Measurements from ENCODE around the gene NHLRC3. TPM values are rescaled to one million over a fixed set of nuclear protein-coding genes. Genes with fewer than 3 reads are reported as not detected.

Gene NHLRC3
- total and polyA plus RNA-seq, 2 donors (not counting 1 experiment from before 2014, with no cell fraction given): 9.8 to 24.3 TPM

DNA sequence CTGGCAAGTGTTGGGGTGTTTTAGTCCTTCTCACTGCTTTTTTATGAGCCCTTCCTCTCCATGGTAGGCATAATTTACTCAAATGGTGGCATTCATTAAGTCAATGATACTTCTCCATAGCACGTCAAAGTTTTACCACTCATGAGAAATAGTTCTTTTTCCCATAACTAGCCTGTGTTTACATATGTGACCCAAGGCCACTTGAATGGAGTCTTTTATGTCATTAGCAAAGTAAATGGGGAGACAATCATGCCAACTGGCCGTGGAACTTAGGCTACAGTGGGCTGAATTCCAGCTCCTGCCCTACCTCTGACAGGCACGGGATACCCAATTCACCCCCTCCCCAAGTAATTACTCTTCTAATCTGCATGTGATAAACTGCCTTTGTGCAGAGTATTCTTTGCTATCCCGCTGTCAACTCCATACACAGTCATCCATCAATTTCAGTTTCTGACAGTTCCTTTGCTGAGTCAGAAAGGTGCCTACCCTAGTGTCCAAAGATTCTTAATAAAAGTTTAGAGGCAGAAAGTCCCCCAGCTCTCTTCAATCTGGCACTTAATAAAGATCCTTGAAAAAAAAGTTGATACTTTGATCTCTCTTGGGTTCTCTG is 17.3 kb upstream of the NHLRC3 start:
- H3K27me3 ChIP-seq (ENCODE audit: control insufficient read depth, insufficient read depth, low read length): no peaks in the 10 kb centered on the region
- H3K36me3 ChIP-seq (ENCODE audit: control insufficient read depth, insufficient read depth, low read length): peaks cover 10% of the 10 kb centered on the region
- H3K4me3 ChIP-seq (replicated peaks in 1 of 4; ENCODE audit: control extremely low read depth in 1 of 4, insufficient read depth in 1 of 4, low read depth in 3 of 4, low read length in 4 of 4): no peak overlapping the region
- DNase-seq (ENCODE audit: low read depth in 2 of 2): no peak
- no peaks in the 10 kb centered on the region for H3K9me3 ChIP-seq (ENCODE audit: control insufficient read depth, insufficient read depth, low read depth, low read length)
- H4K20me1 ChIP-seq (ENCODE audit: control insufficient read depth, extremely low read depth, insufficient read depth, low read length): no peaks in the 10 kb centered on the region
- H3K27ac ChIP-seq (ENCODE audit: insufficient read depth, low read length): no peak overlapping the region
- no peaks in the 10 kb centered on the region for H3K4me1 ChIP-seq (ENCODE audit: control insufficient read depth, extremely low read depth, insufficient read depth, low read length)
- no peak overlapping the region for H3K4me2 ChIP-seq (ENCODE audit: extremely low read depth, insufficient read depth, low read length)
- TF ChIP-seq, protein P1, sequence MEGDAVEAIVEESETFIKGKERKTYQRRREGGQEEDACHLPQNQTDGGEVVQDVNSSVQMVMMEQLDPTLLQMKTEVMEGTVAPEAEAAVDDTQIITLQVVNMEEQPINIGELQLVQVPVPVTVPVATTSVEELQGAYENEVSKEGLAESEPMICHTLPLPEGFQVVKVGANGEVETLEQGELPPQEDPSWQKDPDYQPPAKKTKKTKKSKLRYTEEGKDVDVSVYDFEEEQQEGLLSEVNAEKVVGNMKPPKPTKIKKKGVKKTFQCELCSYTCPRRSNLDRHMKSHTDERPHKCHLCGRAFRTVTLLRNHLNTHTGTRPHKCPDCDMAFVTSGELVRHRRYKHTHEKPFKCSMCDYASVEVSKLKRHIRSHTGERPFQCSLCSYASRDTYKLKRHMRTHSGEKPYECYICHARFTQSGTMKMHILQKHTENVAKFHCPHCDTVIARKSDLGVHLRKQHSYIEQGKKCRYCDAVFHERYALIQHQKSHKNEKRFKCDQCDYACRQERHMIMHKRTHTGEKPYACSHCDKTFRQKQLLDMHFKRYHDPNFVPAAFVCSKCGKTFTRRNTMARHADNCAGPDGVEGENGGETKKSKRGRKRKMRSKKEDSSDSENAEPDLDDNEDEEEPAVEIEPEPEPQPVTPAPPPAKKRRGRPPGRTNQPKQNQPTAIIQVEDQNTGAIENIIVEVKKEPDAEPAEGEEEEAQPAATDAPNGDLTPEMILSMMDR (conservative IDR thresholded peaks at IDR 0.05 in 1 of 2, IDR thresholded peaks at IDR 0.05 in 1 of 2; ENCODE audit: low read depth in 1 of 2, low read length in 2 of 2): no peak
- no peak for TF ChIP-seq EZH2 (IDR thresholded peaks at IDR 0.05; ENCODE audit: low read length, missing control alignments)
- no peak overlapping the region for H2AFZ ChIP-seq (ENCODE audit: low read length)
- H3K9ac ChIP-seq (ENCODE audit: insufficient read depth, low read length): no peak overlapping the region
- no peaks in the 10 kb centered on the region for H3K79me2 ChIP-seq (ENCODE audit: control insufficient read depth, insufficient read depth, low read length)

DNA sequence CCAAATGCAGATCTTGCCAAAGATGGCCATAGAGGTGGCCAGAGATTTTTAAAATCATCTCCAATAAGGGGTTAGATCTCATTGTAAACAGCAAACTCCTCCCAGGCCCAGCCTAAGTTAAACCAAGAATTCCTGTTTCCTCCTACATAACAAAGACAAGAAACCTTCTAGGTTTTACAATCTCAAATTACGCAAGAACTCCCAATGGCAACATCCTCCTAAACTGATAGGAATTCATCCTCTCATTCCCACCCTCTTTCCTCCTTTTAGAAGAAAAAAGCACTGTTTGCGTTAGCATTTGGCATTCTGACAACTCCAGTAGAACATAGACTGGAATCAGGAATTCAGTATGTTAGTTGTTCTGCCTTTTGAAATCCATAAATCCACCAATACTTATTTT is 14.9 kb upstream of the NHLRC3 start:
- H3K36me3 ChIP-seq (ENCODE audit: control insufficient read depth, insufficient read depth, low read length): peaks cover 10% of the 10 kb centered on the region
- H3K9ac ChIP-seq (ENCODE audit: insufficient read depth, low read length): no peak overlapping the region
- no peaks in the 10 kb centered on the region for H3K9me3 ChIP-seq (ENCODE audit: control insufficient read depth, insufficient read depth, low read depth, low read length)
- no peaks in the 10 kb centered on the region for H3K27me3 ChIP-seq (ENCODE audit: control insufficient read depth, insufficient read depth, low read length)
- H3K79me2 ChIP-seq (ENCODE audit: control insufficient read depth, insufficient read depth, low read length): no peaks in the 10 kb centered on the region
- H3K4me1 ChIP-seq (ENCODE audit: control insufficient read depth, extremely low read depth, insufficient read depth, low read length): no peaks in the 10 kb centered on the region
- DNase-seq (ENCODE audit: low read depth in 2 of 2): peak in 1 of 2 donors; percentile 23
- H4K20me1 ChIP-seq (ENCODE audit: control insufficient read depth, extremely low read depth, insufficient read depth, low read length): no peaks in the 10 kb centered on the region
- H3K4me3 ChIP-seq (replicated peaks in 1 of 4; ENCODE audit: control extremely low read depth in 1 of 4, insufficient read depth in 1 of 4, low read depth in 3 of 4, low read length in 4 of 4): no peak overlapping the region
- no peak overlapping the region for H2AFZ ChIP-seq (ENCODE audit: low read length)
- TF ChIP-seq, protein P1 (conservative IDR thresholded peaks at IDR 0.05 in 1 of 2, IDR thresholded peaks at IDR 0.05 in 1 of 2; ENCODE audit: low read depth in 1 of 2, low read length in 2 of 2): no peak
- no peak for TF ChIP-seq EZH2 (IDR thresholded peaks at IDR 0.05; ENCODE audit: low read length, missing control alignments)
- no peak overlapping the region for H3K4me2 ChIP-seq (ENCODE audit: extremely low read depth, insufficient read depth, low read length)
- H3K27ac ChIP-seq (ENCODE audit: insufficient read depth, low read length): no peak overlapping the region

DNA sequence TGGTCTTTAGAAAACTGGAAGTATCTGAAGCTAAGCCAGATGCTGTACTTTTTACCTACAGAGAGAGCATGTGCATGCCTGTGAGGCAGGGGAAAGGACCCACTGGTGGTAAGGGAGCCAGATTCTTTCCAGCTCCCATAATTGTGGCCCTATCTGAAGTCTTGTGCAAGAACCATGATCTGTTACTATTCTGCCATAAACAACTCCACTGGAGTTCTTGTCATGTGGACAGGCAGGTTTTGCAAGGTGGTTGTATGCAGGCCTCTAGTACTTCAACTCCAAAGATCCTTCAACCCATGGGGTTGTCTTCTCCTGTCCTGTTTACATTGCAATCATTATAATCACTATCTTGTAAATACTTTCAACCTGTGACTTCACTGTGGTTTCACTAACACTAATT is 14.5 kb upstream of the NHLRC3 start:
- no peak for DNase-seq (ENCODE audit: low read depth in 2 of 2)
- Histone ChIP-seq H3K79me2 (ENCODE audit: control insufficient read depth, insufficient read depth, low read length) (no peaks in the 10 kb centered on the region), H3K4me2 (ENCODE audit: extremely low read depth, insufficient read depth, low read length) (no peak overlapping the region), H2AFZ (ENCODE audit: low read length) (no peak overlapping the region), H3K9ac (ENCODE audit: insufficient read depth, low read length) (no peak overlapping the region), H4K20me1 (ENCODE audit: control insufficient read depth, extremely low read depth, insufficient read depth, low read length) (no peaks in the 10 kb centered on the region), H3K27ac (ENCODE audit: insufficient read depth, low read length) (no peak overlapping the region), H3K4me3 (replicated peaks in 1 of 4; ENCODE audit: control extremely low read depth in 1 of 4, insufficient read depth in 1 of 4, low read depth in 3 of 4, low read length in 4 of 4) (no peak overlapping the region), H3K27me3 (ENCODE audit: control insufficient read depth, insufficient read depth, low read length) (no peaks in the 10 kb centered on the region), H3K9me3 (ENCODE audit: control insufficient read depth, insufficient read depth, low read depth, low read length) (no peaks in the 10 kb centered on the region), H3K4me1 (ENCODE audit: control insufficient read depth, extremely low read depth, insufficient read depth, low read length) (no peaks in the 10 kb centered on the region), H3K36me3 (ENCODE audit: control insufficient read depth, insufficient read depth, low read length) (peaks cover 10% of the 10 kb centered on the region)
- no peak for TF ChIP-seq EZH2 (IDR thresholded peaks at IDR 0.05; ENCODE audit: low read length, missing control alignments)
- TF ChIP-seq, protein P1 (conservative IDR thresholded peaks at IDR 0.05 in 1 of 2, IDR thresholded peaks at IDR 0.05 in 1 of 2; ENCODE audit: low read depth in 1 of 2, low read length in 2 of 2): no peak

All from fibroblast of lung (primary cell).